ENCODE measurements around the gene LMF2.
A peak's percentile ranks its signal among the peaks of the same experiment; 100 is the strongest.

Gene LMF2

GRCh38 chr22:50481440-50482106 lies 25.9 kb downstream of the LMF2 start, which contains the start of gene ADM2:
Gene ADM2 (plus strand): TSS chr22:50481543. CDS start chr22:50481848, 305 bp downstream.
- DNase-seq (ENCODE audit: low read depth) = peak; percentile 37

- DNase-seq (ENCODE audit: low read depth) = no peak
These were observed 26.5 kb downstream of the LMF2 start for GRCh38 chr22:50481045-50481439.

- DNase-seq (ENCODE audit: low read depth) = no peak
These were observed 27.8 kb downstream of the LMF2 start for GRCh38 chr22:50479721-50480120.

GRCh38 chr22:50477923-50478322 lies 29.6 kb downstream of the LMF2 start:
- no peak for DNase-seq (ENCODE audit: low read depth)

GRCh38 chr22:50476868-50477267 lies 30.6 kb downstream of the LMF2 start:
- DNase-seq (ENCODE audit: low read depth) = no peak

GRCh38 chr22:50475652-50476002 lies 31.9 kb downstream of the LMF2 start:
- no peak for DNase-seq (ENCODE audit: low read depth)

GRCh38 chr22:50474710-50475651 lies 32.5 kb downstream of the LMF2 start, which contains the start of gene SBF1:
Gene SBF1 (minus strand): TSS chr22:50475035. CDS start chr22:50474840, 195 bp downstream.
- DNase-seq (ENCODE audit: low read depth) = peak; percentile 84

- no peak for DNase-seq (ENCODE audit: low read depth)
These were observed 33.4 kb downstream of the LMF2 start for GRCh38 chr22:50473855-50474671.

- peak; percentile 30 for DNase-seq (ENCODE audit: low read depth)
These were observed 34.4 kb downstream of the LMF2 start for GRCh38 chr22:50473088-50473487.

GRCh38 chr22:50471962-50472361 lies 35.5 kb downstream of the LMF2 start:
- no peak for DNase-seq (ENCODE audit: low read depth)

GRCh38 chr22:50471197-50471847 lies 36.2 kb downstream of the LMF2 start:
- no peak for DNase-seq (ENCODE audit: low read depth)

- no peak for DNase-seq (ENCODE audit: low read depth)
These were observed 37.0 kb downstream of the LMF2 start for GRCh38 chr22:50470491-50470890.

- DNase-seq (ENCODE audit: low read depth) = peak; percentile 99
These were observed 37.9 kb downstream of the LMF2 start for GRCh38 chr22:50469377-50470305.

- DNase-seq (ENCODE audit: low read depth) = no peak
These were observed 38.9 kb downstream of the LMF2 start for GRCh38 chr22:50468626-50469025.

- no peak for DNase-seq (ENCODE audit: low read depth)
These were observed 39.6 kb downstream of the LMF2 start for GRCh38 chr22:50467773-50468440.

GRCh38 chr22:50467341-50467740 lies 40.2 kb downstream of the LMF2 start:
- no peak for DNase-seq (ENCODE audit: low read depth)

GRCh38 chr22:50465066-50465930 lies 42.2 kb downstream of the LMF2 start:
- no peak for DNase-seq (ENCODE audit: low read depth)

- DNase-seq (ENCODE audit: low read depth) = no peak
These were observed 43.1 kb downstream of the LMF2 start for GRCh38 chr22:50464451-50464850.

Measured in activated gamma-delta T cell treated with anti-CD3 and anti-CD28 coated beads, Interleukin-2, amount 50 U/mL, for 16 hours (primary cell).